ENCODE results near the gene TSC1. TPM values are rescaled to one million over a fixed set of nuclear protein-coding genes. Genes with fewer than 3 reads are reported as not detected.

Gene TSC1
- total RNA-seq, 4 donors from 2014 or later = 48.4 to 206 (median 92.3) TPM

DNA sequence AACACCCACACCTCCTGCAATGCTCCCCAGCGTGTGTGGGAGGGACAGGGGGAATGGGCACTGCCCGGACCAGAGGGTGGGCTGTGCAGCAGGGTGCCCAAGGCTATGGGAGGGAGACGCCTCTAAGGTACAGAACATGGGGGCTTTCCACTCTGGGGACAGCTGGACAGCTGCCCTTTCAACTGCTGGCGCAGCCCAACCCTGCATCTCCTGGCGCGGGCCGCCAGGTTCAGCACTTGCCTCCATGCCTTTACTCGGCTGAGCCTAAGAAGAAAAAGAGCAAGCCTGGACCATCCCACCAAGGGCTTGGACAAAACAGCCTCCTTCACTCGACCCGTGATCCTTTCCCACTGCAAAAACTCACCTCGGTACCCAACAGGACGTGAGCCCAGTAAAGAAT, 81.3 kb downstream of the TSC1 start:
- Histone ChIP-seq H3K36me3 (no peaks in the 10 kb centered on the region), H3K4me1 (peaks cover 0 to 5% (median 0%) of the 10 kb centered on the region in 4 donors), H3K27me3 (no peaks in the 10 kb centered on the region), H3K4me3 (no peak overlapping the region), H3K9me3 (no peaks in the 10 kb centered on the region), H3K27ac (no peak overlapping the region)
- intact Hi-C loops (cut with DNase I; ENCODE audit: low total_unique reads) (no loop called here), in situ Hi-C loops (cut with MboI; ENCODE audit: low pct_ligation_motif_present in 1 of 4, low pct_unique_long_range_greater_than_20kb in 1 of 4, low sequenced_read_pairs in 3 of 4) (no loop called here)
- no peak for DNase-seq
- 80 to 86% methylated on average over 3 to 12 of the region's 12 CpGs for WGBS, 2 donors (ENCODE audit: low coverage in 1 of 2)
- TF ChIP-seq POLR2AphosphoS5 (IDR thresholded peaks at IDR 0.05) (no peak), POLR2A (IDR thresholded peaks at IDR 0.05) (no peak), EP300 (IDR thresholded peaks at IDR 0.05; ENCODE audit: low read depth) (no peak)
- TF ChIP-seq, protein P1, sequence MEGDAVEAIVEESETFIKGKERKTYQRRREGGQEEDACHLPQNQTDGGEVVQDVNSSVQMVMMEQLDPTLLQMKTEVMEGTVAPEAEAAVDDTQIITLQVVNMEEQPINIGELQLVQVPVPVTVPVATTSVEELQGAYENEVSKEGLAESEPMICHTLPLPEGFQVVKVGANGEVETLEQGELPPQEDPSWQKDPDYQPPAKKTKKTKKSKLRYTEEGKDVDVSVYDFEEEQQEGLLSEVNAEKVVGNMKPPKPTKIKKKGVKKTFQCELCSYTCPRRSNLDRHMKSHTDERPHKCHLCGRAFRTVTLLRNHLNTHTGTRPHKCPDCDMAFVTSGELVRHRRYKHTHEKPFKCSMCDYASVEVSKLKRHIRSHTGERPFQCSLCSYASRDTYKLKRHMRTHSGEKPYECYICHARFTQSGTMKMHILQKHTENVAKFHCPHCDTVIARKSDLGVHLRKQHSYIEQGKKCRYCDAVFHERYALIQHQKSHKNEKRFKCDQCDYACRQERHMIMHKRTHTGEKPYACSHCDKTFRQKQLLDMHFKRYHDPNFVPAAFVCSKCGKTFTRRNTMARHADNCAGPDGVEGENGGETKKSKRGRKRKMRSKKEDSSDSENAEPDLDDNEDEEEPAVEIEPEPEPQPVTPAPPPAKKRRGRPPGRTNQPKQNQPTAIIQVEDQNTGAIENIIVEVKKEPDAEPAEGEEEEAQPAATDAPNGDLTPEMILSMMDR (IDR thresholded peaks at IDR 0.05) = no peak

GRCh38 chr9:132862533-132862932, 81.9 kb downstream of the TSC1 start:
- no peaks in the 10 kb centered on the region for H3K9me3 ChIP-seq
- in situ Hi-C loops (cut with MboI; ENCODE audit: low pct_ligation_motif_present in 1 of 4, low pct_unique_long_range_greater_than_20kb in 1 of 4, low sequenced_read_pairs in 3 of 4) = no loop called here
- no peak for DNase-seq
- TF ChIP-seq POLR2A (IDR thresholded peaks at IDR 0.05) (no peak), POLR2AphosphoS5 (IDR thresholded peaks at IDR 0.05) (no peak), EP300 (IDR thresholded peaks at IDR 0.05; ENCODE audit: low read depth) (no peak)
- TF ChIP-seq, protein P1 (IDR thresholded peaks at IDR 0.05) = no peak
- peaks cover 0 to 10% (median under 1%) of the 10 kb centered on the region in 4 donors for H3K4me1 ChIP-seq
- intact Hi-C loops (cut with DNase I; ENCODE audit: low total_unique reads) = no loop called here
- H3K4me3 ChIP-seq = no peak overlapping the region
- no peaks in the 10 kb centered on the region for H3K27me3 ChIP-seq
- H3K36me3 ChIP-seq = no peaks in the 10 kb centered on the region
- WGBS, 2 donors (ENCODE audit: low coverage in 1 of 2) = 67% methylated on average over 6 of the region's 6 CpGs; no CpG with 5 or more reads in 1 of the 2 donors
- H3K27ac ChIP-seq = no peak overlapping the region

GRCh38 chr9:132861666-132862065, 82.8 kb downstream of the TSC1 start:
- H3K27ac ChIP-seq = no peak overlapping the region
- no peak overlapping the region for H3K4me3 ChIP-seq
- no peaks in the 10 kb centered on the region for H3K9me3 ChIP-seq
- in situ Hi-C loops (cut with MboI; ENCODE audit: low pct_ligation_motif_present in 1 of 4, low pct_unique_long_range_greater_than_20kb in 1 of 4, low sequenced_read_pairs in 3 of 4) (no loop called here), intact Hi-C loops (cut with DNase I; ENCODE audit: low total_unique reads) (no loop called here)
- no peaks in the 10 kb centered on the region for H3K27me3 ChIP-seq
- peaks cover 0 to 19% (median 2%) of the 10 kb centered on the region in 4 donors for H3K4me1 ChIP-seq
- no peaks in the 10 kb centered on the region for H3K36me3 ChIP-seq
- TF ChIP-seq EP300 (IDR thresholded peaks at IDR 0.05; ENCODE audit: low read depth) (no peak), POLR2A (IDR thresholded peaks at IDR 0.05) (no peak)
- 82 to 100% methylated on average over 1 to 3 of the region's 3 CpGs for WGBS, 2 donors (ENCODE audit: low coverage in 1 of 2)
- DNase-seq = no peak

GRCh38 chr9:132858751-132859150, 85.7 kb downstream of the TSC1 start:
- H3K27ac ChIP-seq = no peak overlapping the region
- no peak overlapping the region for H3K4me3 ChIP-seq
- intact Hi-C loops (cut with DNase I; ENCODE audit: low total_unique reads) (no loop called here), in situ Hi-C loops (cut with MboI; ENCODE audit: low pct_ligation_motif_present in 1 of 4, low pct_unique_long_range_greater_than_20kb in 1 of 4, low sequenced_read_pairs in 3 of 4) (no loop called here)
- H3K9me3 ChIP-seq = no peaks in the 10 kb centered on the region
- no peaks in the 10 kb centered on the region for H3K36me3 ChIP-seq
- TF ChIP-seq, protein P1 (IDR thresholded peaks at IDR 0.05) = no peak
- TF ChIP-seq EP300 (IDR thresholded peaks at IDR 0.05; ENCODE audit: low read depth) (no peak), POLR2AphosphoS5 (IDR thresholded peaks at IDR 0.05) (no peak), POLR2A (IDR thresholded peaks at IDR 0.05) (no peak)
- DNase-seq = no peak
- H3K27me3 ChIP-seq = no peaks in the 10 kb centered on the region
- H3K4me1 ChIP-seq = peaks cover 0 to 19% (median 2%) of the 10 kb centered on the region in 4 donors
- 70 to 91% methylated on average over 5 to 7 of the region's 7 CpGs for WGBS, 2 donors (ENCODE audit: low coverage in 1 of 2)

Measured in transverse colon (tissue), 4 donors.